ENCODE results near the gene FBXW4.
"Not testable (repeated sequence)": the region's sequence is repeated elsewhere in the genome, so short reads cannot be mapped to it uniquely, and the experiment has no call there.

FBXW4 gene

GRCh38 chr10:101651336-101651735 lies 43.6 kb downstream of the FBXW4 start:
- no peak for DNase-seq

DNA sequence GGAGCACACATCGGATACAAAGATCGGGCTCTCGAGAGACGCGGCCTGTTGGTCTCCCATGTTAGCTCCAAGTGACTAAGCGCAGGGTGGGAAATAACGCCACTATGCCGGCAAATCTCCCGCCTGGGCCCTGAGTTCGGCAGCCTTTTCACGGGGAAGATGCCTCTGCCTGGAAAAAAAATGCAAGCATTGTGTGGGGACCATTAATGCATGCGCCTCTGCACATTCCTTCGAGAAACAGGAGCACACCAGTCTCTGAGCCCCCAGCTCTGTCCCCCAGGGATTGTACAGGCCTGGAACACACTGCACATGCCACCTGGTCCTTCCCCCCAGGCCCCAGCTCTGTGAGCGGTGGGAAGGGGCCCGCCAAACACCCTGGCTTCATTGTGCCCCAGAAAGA lies 44.1 kb downstream of the FBXW4 start:
- DNase-seq = no peak

- no peak for DNase-seq
Observed at GRCh38 chr10:101649525-101650085, 45.4 kb downstream of the FBXW4 start.

DNA sequence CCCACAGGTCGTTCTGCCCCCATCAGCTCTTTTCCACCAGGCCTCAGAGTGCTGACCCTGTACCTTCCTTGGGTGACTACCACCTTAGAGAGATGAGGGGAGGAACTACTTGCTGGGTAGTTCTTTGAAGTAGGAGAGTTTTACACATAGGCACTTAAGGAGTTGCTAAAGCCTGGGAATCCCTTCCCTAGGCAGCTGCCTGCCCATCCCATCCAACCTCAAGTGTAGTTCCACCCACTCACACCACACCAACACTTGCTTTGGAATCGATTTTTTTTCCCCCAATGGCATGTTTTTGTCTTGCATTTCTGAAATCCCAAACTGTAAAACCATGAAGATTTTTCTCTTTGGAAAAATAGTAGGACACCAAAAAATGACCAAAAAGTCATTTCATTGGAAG lies 47.7 kb downstream of the FBXW4 start:
- DNase-seq = no peak

GRCh38 chr10:101646364-101646763 lies 48.6 kb downstream of the FBXW4 start:
- DNase-seq = no peak

- DNase-seq = no peak
Observed at GRCh38 chr10:101645659-101646058, 49.3 kb downstream of the FBXW4 start.

- DNase-seq = no peak
Observed at GRCh38 chr10:101644002-101644401, 51.0 kb downstream of the FBXW4 start.

GRCh38 chr10:101643546-101643945 lies 51.4 kb downstream of the FBXW4 start:
- DNase-seq = no peak

- DNase-seq = no peak
Observed at GRCh38 chr10:101639141-101639900, 55.6 kb downstream of the FBXW4 start.

GRCh38 chr10:101633510-101633909 lies 61.5 kb downstream of the FBXW4 start:
- DNase-seq = not testable (repeated sequence)

DNA sequence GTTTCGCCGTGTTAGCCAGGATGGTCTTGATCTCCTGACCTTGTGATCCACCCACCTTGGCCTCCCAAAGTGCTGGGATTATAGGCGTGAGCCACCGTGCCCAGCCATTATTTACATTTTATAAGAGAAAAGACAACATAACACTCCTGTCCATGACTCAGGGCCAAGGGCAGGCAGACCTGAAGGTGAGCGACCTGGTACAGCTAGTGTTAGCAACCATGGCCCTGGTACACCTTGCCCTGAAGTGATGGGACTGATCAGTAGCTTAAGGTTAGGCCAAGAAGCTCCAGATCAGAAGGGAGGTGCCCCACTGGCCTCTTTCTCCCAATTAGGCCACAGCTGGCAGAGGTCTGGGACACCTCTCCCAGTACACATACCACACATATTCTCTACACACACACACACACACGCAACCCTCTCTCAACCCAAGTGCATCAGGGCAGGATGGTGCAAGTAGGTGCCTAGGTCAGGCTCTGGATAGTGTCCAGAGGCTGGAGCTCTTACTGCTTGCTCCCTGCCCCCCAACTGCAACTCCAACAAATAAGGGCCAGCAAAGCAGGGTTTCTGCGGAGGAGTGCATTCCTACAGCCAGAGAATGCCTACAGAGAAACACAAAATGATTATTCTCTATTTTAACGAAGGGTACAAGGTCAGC lies 63.0 kb downstream of the FBXW4 start:
- DNase-seq = no peak

- DNase-seq = no peak
Observed at GRCh38 chr10:101630633-101630920, 64.4 kb downstream of the FBXW4 start.

- no peak for DNase-seq
Observed at GRCh38 chr10:101629837-101630632, 64.9 kb downstream of the FBXW4 start.

GRCh38 chr10:101625821-101626412 lies 69.1 kb downstream of the FBXW4 start:
- DNase-seq = no peak

- no peak for DNase-seq
Observed at GRCh38 chr10:101624526-101625102, 70.4 kb downstream of the FBXW4 start.

DNA sequence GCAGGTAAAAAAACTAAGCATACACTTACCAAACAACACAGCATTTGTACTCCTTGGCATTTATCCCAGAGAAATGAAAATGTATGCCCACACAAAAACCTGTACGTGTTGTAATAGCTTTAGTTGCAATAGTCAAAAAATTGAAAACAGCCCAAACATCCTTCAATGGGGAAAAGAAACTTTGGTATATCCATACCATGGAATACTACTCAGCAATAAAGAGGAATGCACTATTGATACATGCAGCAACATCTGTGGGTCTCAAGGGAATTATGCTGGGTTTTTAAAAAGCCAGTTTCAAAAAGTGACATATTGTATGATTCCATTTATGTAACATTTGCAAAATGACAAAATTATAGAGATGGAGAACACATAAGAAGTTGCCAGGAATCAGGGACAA lies 71.4 kb downstream of the FBXW4 start:
- DNase-seq = no peak

DNA sequence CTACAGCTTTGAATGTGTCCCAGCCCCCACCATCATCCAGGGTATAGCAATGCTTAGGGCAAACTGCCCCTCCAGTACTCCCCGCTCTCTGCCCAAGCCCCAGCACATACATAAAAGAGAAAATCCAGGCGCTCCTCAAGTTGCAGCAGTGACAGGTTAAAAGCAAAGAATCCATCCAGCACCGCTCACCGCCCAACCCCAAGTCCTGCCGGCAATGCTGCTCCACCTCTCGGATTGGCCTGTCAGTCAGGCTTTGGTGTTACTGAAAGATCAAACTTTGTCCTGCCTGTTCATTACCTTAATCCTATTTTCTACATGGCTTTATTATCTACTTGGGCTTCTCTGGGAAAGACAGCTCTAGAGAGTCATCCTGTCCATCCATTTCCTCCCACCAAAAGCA lies 75.0 kb downstream of the FBXW4 start:
- DNase-seq = no peak

- no peak for DNase-seq
Observed at GRCh38 chr10:101618871-101619270, 76.1 kb downstream of the FBXW4 start.

DNA sequence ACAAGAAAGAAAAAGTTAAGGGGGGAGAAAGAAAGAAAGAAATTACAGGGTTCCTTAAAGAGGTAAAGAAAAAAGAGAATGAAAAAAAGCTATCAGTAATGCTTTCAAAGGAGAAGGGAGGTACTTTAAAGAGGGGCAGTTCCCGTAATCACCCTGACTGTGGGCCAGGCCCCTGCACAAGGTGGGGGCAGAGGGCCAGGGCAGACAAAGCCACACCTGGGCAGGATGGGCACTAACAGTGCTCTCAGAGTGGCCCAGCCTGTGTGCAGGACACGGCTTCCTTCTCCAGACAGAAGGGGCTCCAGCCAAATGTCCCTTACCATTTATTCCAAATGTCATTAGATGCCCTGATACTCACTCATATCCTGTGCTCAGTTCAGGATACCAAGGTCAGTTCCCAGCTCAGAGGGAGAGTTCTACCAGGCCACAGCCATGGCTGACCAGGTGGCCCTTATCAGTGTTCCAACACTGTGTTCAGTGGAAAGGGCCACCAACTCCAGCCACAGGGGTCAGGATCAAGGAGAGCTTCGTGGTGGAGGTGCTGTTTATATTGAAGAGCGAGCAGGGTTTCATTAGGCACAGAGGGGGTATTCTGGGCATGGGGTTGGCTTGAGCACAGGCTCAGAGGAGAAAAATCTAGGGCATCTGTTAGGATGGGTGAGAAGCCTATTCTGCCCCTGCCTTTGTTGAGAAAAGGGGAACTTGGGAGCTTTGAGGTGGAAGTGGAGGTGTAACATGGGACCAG lies 77.0 kb downstream of the FBXW4 start:
- no peak for DNase-seq

GRCh38 chr10:101617102-101617823 lies 77.7 kb downstream of the FBXW4 start:
- no peak for DNase-seq

DNA sequence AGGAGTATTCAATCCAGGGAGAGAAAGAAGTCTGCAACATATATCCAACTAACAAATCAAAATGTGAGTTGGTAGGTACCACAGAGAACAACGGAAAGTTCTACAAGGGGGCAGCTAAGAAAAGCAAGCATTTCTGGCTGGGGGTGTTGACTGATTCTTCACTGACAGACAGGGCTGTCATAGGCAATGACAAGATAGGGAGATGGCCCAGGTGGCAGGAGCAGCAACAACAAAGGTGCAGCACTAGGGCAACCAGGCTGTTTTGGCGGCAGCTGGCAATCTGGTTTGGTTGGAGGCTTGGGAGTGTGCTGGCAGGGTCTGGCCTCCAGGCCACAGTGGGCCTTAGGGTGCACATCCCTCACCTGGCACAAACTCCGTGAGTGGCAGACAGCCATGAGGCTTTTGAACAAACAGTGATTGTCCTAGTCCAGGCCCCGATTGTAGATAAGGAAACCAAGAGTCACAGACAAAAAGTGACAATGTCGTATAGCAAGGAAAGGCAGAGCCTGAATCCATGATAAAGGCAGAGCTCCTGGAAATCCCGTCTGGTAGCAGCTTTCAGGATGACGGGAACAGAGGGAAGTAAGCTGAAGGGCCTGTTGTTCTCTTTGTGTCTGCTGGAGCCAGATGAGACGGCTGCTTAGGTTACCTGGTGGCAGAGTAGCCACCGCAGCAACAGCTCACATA lies 78.4 kb downstream of the FBXW4 start:
- no peak for DNase-seq

All from activated gamma-delta T cell treated with Interleukin-2 at 50 U/mL for 16 hours (primary cell).